ENCODE data around the gene MNT. TPM values are rescaled to one million over a fixed set of nuclear protein-coding genes. Genes with fewer than 3 reads are reported as not detected.

Gene MNT
- total RNA-seq, 1 experiment from 2014 or later, result 38.9 TPM

GRCh38 chr17:2363851-2364762, 36.8 kb downstream of the MNT start:
- Mint-ChIP-seq H3K36me3 (ENCODE audit: insufficient read depth in 1 of 3, low read depth in 3 of 3) (peaks cover 4 to 18% (median 8%) of the 10 kb centered on the region in 3 experiments; a peak in 6 of 7 replicates), H3K4me3 (no peak overlapping the region), H3K27me3 (ENCODE audit: low read depth) (peaks cover 3% of the 10 kb centered on the region; the same call in 1 of the 2 replicates), H3K27ac (peak overlapping the region in 1 of 3 experiments; percentile 80; a peak in 1 of 7 replicates), H3K4me1 (peaks cover 2 to 5% of the 10 kb centered on the region in 2 experiments), H3K9me3 (no peaks in the 10 kb centered on the region)
- no peaks in the 10 kb centered on the region for H3K79me1 ChIP-seq (ENCODE audit: insufficient read depth, low read depth, low read length, poor library complexity, severe bottlenecking)
- no peaks in the 10 kb centered on the region for H3K79me2 ChIP-seq (ENCODE audit: insufficient read depth, low read length)
- H3K27me3 ChIP-seq (ENCODE audit: insufficient read depth, low read length), result no peaks in the 10 kb centered on the region
- no peak overlapping the region for H3K9ac ChIP-seq (ENCODE audit: extremely low read depth, insufficient read length, low read length)
- 0 out of 2 replicates have a peak, but pooled peaks cover 1% of the 10 kb centered on the region for H3K4me1 ChIP-seq (ENCODE audit: insufficient read depth, low read length)
- no peak overlapping the region for H4K5ac ChIP-seq (ENCODE audit: insufficient read length, low read depth, low read length)
- no peak overlapping the region for H3K18ac ChIP-seq (ENCODE audit: insufficient read length, low read depth, low read length)
- H3K9me3 ChIP-seq (ENCODE audit: control insufficient read depth, low read depth, low read length), result no peaks in the 10 kb centered on the region
- H2AK5ac ChIP-seq (ENCODE audit: insufficient read length, low read length), result no peak overlapping the region
- H2BK20ac ChIP-seq (ENCODE audit: low read depth, low read length, poor library complexity, severe bottlenecking), result no peak overlapping the region
- H3K23me2 ChIP-seq (ENCODE audit: insufficient read length, low read depth, low read length, poor library complexity, severe bottlenecking), result no peaks in the 10 kb centered on the region
- H4K91ac ChIP-seq (ENCODE audit: insufficient read length, low read depth, low read length), result no peak overlapping the region
- no peak overlapping the region for H3T11ph ChIP-seq (ENCODE audit: low read length)
- no peak overlapping the region for H3K23ac ChIP-seq (ENCODE audit: insufficient read length, low read depth, low read length)
- H3K56ac ChIP-seq (ENCODE audit: insufficient read length, low read depth, low read length), result no peak overlapping the region
- no peak for TF ChIP-seq CTCF (conservative IDR thresholded peaks at IDR 0.05)
- H3K14ac ChIP-seq (ENCODE audit: insufficient read depth, low read length), result no peak overlapping the region; the same call in 1 of the 2 replicates
- H2BK12ac ChIP-seq (ENCODE audit: insufficient read length, low read depth, low read length), result no peak overlapping the region
- no peak overlapping the region for H2AFZ ChIP-seq (ENCODE audit: low read length)
- H2BK120ac ChIP-seq (ENCODE audit: low read depth, low read length, poor library complexity, severe bottlenecking), result no peak overlapping the region
- DNase-seq, result no peak
- no peak overlapping the region for H3K4me2 ChIP-seq (ENCODE audit: insufficient read depth, insufficient read length, low read length)
- H4K20me1 ChIP-seq (ENCODE audit: control insufficient read depth, insufficient read depth, insufficient read length), result no peaks in the 10 kb centered on the region
- WGBS (ENCODE audit: extremely low coverage, insufficient read length, low lambda C conversion rate), result no CpG with 5 or more reads among the region's 26 CpGs
- H2BK15ac ChIP-seq (ENCODE audit: low read depth, low read length), result no peak overlapping the region
- no peak overlapping the region for H2BK5ac ChIP-seq (ENCODE audit: insufficient read length, low read length)
- no peak overlapping the region for H4K8ac ChIP-seq (replicated peaks; ENCODE audit: insufficient read length, low read depth, low read length)
- H3K4ac ChIP-seq (ENCODE audit: low read depth, low read length), result no peak overlapping the region
- no peak overlapping the region for H3K27ac ChIP-seq (ENCODE audit: insufficient read length, low read depth, low read length)

Measured in H9 (cell line).